Neural cell (in vitro differentiated cells): Measurements from ENCODE around the gene ALDH1A3.

Experiments
- EZH2 ChIP-seq: fragments of 200-600, 300-800 bp; shearing (Covaris generic), sonication (generic); IDR thresholded peaks from 2 replicates; pipeline ENCODE4 v1.6.1; 2014; ENCODE audit warnings: antibody characterized with exemption, low read length, borderline replicate concordance, mild to moderate bottlenecking; ENCODE audit not compliant: insufficient read depth, poor library complexity, severe bottlenecking
- RAD21 ChIP-seq: fragments of 450-650 bp; conservative IDR thresholded peaks from 2 replicates; pipeline ENCODE4 v1.6.1; 2014; ENCODE audit warnings: antibody characterized with exemption, mild to moderate bottlenecking, moderate library complexity
- TF ChIP-seq, protein P1 (sequence below): fragments of 450-650 bp; IDR thresholded peaks from 2 replicates; pipeline ENCODE4 v1.5.1; 2014; ENCODE audit warnings: antibody characterized with exemption, mild to moderate bottlenecking, moderate library complexity; ENCODE audit not compliant: poor library complexity, severe bottlenecking

DNA sequence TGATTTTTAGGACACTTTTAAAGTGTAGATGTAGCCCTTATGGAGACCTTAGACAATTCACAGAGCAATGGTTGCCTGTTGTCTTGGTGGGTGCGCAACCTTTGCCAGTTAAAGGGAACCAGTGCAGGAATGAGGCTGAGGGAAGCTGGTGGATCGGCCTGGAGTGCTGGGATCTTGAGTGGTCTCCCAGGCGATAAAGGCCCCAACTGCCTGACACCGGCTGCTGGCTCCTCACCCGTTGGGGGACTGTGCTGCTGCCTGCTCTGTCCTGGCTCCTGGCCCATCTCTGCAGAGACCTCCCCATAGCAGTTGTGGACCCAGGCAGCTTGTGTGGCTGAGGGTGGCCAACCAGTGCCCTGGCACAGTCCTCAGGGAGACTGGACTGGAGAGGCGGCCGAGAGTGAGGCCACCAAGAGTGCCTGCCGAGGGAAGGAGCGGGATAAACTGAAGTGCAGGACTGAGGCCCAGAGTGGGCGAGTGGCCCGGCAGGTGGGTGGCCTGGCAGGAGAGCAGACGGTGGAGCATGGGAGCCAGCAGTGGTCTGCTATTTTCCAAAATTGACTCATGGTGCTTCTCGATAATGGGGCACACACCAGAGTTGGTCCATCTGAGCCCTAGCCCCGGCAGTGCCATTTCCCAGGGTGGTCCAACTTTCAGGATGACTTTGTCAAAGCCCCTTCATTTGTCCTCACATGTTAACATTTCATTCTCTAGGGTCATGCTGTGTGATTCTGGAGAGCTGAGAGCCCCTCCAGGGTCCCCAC is 2.1 kb downstream of the ALDH1A3 start:
- TF ChIP-seq, protein P1, sequence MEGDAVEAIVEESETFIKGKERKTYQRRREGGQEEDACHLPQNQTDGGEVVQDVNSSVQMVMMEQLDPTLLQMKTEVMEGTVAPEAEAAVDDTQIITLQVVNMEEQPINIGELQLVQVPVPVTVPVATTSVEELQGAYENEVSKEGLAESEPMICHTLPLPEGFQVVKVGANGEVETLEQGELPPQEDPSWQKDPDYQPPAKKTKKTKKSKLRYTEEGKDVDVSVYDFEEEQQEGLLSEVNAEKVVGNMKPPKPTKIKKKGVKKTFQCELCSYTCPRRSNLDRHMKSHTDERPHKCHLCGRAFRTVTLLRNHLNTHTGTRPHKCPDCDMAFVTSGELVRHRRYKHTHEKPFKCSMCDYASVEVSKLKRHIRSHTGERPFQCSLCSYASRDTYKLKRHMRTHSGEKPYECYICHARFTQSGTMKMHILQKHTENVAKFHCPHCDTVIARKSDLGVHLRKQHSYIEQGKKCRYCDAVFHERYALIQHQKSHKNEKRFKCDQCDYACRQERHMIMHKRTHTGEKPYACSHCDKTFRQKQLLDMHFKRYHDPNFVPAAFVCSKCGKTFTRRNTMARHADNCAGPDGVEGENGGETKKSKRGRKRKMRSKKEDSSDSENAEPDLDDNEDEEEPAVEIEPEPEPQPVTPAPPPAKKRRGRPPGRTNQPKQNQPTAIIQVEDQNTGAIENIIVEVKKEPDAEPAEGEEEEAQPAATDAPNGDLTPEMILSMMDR = no peak
- no peak for TF ChIP-seq EZH2
- no peak for TF ChIP-seq RAD21
